Effector memory CD8-positive, alpha-beta T cell (primary cell): ENCODE measurements around the gene ABCA7.

Experiments
- ATAC-seq: fragments of 150-1000 bp; cut with Tn5 transposase; replicated peaks from 2 replicates; pipeline ENCODE4 v1.10.0; 2021; ENCODE audit warnings: mild to moderate bottlenecking, moderate library complexity
- DNase-seq, 3 experiments: peaks; one replicate each; pipeline ENCODE4 v3.0.0; 2021
- H3K27ac Mint-ChIP-seq, 2 donors: one replicate each; pipeline ENCODE4 v1.8.0; 2022; ENCODE audit warnings: mild to moderate bottlenecking in 2 of 2, mixed read lengths in 2 of 2, moderate library complexity in 2 of 2
- H3K27me3 Mint-ChIP-seq, 2 donors: one replicate each; pipeline ENCODE4 v1.8.0; 2022; ENCODE audit warnings: mixed read lengths in 2 of 2
- H3K36me3 Mint-ChIP-seq: one replicate; pipeline ENCODE4 v1.8.0; 2022; ENCODE audit warnings: mild to moderate bottlenecking, moderate library complexity, mixed read lengths; ENCODE audit not compliant: insufficient read depth
- H3K4me1 Mint-ChIP-seq, 2 donors: one replicate each; pipeline ENCODE4 v1.8.0; 2022; ENCODE audit warnings: low read depth in 2 of 2, mixed read lengths in 2 of 2
- H3K4me3 Mint-ChIP-seq, 2 donors: one replicate each; pipeline ENCODE4 v1.8.0; 2022; ENCODE audit warnings: mild to moderate bottlenecking in 2 of 2, mixed read lengths in 2 of 2, moderate library complexity in 2 of 2
- H3K9me3 Mint-ChIP-seq, 2 donors: one replicate each; pipeline ENCODE4 v1.8.0; 2022; ENCODE audit warnings: mixed read lengths in 2 of 2

Gene ABCA7

DNA sequence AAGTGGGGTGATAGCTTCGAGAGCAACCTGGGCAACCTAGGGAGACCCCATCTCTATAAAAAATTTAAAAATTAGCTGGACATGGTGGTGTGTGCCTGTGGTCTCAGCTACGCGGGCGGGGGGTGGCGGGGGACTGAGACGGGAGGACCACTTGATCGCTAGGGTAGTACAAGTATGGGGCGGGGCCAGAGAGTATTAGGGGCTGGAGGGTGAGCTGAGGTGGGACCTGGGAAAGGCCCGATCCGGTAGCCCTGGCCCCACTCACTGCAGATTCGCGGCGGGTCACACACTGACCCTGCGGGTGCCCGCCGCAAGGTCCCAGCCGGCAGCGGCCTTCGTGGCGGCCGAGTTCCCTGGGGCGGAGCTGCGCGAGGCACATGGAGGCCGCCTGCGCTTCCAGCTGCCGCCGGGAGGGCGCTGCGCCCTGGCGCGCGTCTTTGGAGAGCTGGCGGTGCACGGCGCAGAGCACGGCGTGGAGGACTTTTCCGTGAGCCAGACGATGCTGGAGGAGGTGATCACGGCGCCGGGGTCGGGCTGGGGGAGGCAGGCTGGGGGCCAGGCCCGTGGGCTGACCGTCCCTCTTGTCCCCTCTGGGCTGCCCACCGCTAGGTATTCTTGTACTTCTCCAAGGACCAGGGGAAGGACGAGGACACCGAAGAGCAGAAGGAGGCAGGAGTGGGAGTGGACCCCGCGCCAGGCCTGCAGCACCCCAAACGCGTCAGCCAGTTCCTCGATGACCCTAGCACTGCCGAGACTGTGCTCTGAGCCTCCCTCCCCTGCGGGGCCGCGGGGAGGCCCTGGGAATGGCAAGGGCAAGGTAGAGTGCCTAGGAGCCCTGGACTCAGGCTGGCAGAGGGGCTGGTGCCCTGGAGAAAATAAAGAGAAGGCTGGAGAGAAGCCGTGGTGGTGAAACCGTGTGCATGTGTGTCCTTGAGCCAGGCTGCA is 25.0 kb downstream of the ABCA7 start:
- Mint-ChIP-seq H3K36me3 (peaks cover 43% of the 10 kb centered on the region), H3K27me3 (no peaks in the 10 kb centered on the region), H3K4me1 (peaks cover 30 to 36% of the 10 kb centered on the region in 2 donors), H3K9me3 (no peaks in the 10 kb centered on the region), H3K27ac (peak overlapping the region in 1 of 2 donors; percentile 96), H3K4me3 (peak overlapping the region; percentile 93 to 96)
- ATAC-seq: peak; percentile 14
- peak; percentile 58 to 67 (median 65) for DNase-seq

DNA sequence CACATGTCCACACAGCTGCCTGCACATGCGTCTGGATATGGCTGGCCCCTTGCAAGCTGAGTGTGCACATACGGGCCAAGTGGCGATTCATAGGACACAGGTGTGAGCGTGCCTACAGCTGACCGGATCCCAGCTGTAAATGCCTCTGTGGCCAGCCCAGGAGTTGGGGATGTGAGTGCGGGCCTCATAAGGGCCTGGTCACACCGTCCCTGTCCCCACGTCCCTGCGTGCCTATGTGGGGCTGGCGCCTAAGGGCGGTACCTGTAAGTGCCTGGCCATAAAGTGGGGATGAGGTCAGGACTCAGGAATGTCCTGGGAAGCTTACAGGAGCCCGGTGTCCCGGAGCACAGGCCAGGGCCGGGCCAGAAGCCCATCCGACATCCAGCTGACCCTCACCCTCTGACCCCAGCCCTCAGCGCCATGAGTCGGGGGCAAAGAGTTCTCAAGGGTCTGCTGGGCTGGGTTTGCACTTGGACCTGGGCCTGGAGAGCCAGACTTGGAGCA is 25.8 kb downstream of the ABCA7 start:
- Mint-ChIP-seq H3K27me3 (no peaks in the 10 kb centered on the region), H3K4me3 (peak overlapping the region; percentile 93 to 96), H3K36me3 (peaks cover 50% of the 10 kb centered on the region), H3K9me3 (no peaks in the 10 kb centered on the region), H3K4me1 (peaks cover 30 to 36% of the 10 kb centered on the region in 2 donors), H3K27ac (peak overlapping the region; percentile 35 to 96)
- no peak for ATAC-seq
- no peak for DNase-seq

DNA sequence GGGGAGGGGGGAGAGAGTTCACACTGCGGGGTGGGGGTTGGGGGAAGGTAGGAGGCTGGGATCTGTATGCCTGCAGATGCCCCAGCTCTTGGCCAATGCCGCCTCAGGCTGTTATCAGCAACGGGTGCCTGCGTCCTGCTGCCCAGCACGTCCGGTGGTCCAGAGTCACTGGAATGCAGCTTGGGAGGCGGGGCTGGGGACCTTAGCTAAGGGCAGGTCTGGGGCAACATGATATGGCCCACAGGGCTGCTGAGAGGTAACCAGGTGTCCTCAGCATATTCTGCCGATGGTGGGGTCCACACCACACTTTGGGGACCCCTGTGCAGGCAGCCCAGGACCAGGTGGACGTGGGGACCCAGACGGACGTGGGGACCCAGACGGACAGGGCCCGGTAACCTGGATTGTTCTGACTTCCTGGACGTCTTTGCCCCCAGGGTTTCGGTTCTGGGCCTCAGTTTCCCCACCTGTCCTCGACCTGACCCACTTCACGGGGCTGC is 26.4 kb downstream of the ABCA7 start:
- peak overlapping the region in 1 of 2 donors; percentile 96 for H3K27ac Mint-ChIP-seq
- no peak for ATAC-seq
- H3K36me3 Mint-ChIP-seq: peaks cover 54% of the 10 kb centered on the region
- peak overlapping the region; percentile 93 to 96 for H3K4me3 Mint-ChIP-seq
- peaks cover 30 to 36% of the 10 kb centered on the region in 2 donors for H3K4me1 Mint-ChIP-seq
- no peaks in the 10 kb centered on the region for H3K27me3 Mint-ChIP-seq
- DNase-seq: no peak
- no peaks in the 10 kb centered on the region for H3K9me3 Mint-ChIP-seq

DNA sequence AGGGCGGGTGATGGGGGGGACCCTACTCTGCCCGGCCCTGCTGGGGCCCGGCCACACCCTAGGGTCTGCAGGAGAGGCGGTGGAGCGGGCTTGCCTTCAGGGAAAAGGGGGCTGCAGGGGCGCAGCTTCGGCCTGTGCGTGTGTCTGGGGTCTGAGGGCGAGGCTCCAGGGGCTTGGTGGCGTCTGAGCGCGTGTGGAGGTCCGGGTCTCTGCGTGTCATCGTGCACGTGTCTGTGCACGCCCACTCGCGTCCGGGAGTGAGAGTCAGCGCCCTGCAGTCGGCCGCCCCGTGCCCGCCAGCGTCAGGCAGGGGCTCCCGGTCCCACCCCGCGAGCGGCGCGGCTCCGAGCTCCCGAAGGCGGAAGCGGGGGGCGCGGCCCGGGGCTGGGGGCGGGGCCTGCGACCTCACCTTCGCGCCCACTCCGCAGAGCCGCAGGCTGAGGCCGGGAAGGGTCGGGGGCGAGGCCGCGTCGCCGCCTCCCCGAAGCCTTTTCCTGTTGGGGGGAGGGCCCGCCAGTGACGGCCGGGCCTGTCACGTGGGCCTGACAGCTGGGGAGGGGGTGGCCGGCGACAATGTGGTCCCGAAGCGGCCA is 26.9 kb downstream of the ABCA7 start, which contains the start of gene ARHGAP45:
Gene ARHGAP45 (plus strand): TSS at position 420 of the 593 bp plus-strand sequence. CDS start 239 bp downstream, outside the sequence.
- peak; percentile 80 to 89 (median 84) for DNase-seq
- H3K27ac Mint-ChIP-seq: peak within 1 kb of the TSS; percentile 94 to 96
- ATAC-seq: peak; percentile 64

DNA sequence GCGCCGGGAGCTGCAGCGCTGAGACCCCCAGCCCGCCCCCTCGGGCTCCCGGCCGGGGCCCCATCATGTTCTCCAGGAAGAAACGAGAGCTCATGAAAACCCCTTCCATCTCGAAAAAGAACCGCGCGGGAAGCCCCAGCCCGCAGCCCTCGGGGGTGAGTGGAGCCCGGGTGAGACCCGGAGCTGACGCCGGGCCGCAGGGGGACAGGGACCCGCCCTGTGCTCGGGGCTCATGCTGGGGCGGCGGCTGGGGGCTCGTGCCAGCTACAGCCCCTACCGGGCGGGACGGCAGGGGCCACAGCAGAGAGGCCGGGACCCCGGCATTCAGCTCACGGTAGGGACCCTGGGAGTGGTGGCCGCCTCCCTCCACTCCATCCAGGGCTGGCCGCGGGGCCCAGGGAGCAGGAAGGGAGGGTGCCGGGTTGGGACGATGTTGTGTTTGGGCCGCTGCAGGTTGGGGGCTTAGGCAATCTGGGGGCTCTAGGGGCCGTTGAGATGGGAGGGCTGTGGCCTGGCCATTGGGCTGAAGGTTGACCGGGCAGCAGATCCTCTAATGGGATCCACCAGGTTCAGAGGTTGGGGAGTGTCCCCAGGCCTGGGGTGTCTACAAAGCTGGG is 27.5 kb downstream of the ABCA7 start:
- H3K9me3 Mint-ChIP-seq: no peaks in the 10 kb centered on the region
- peak overlapping the region; percentile 93 to 96 for H3K4me3 Mint-ChIP-seq
- DNase-seq (peak; percentile 79 to 81 (median 81)), ATAC-seq (peak; percentile 66)
- H3K27ac Mint-ChIP-seq: peak overlapping the region; percentile 94 to 96
- H3K36me3 Mint-ChIP-seq: peaks cover 60% of the 10 kb centered on the region
- H3K4me1 Mint-ChIP-seq: peaks cover 38 to 45% of the 10 kb centered on the region in 2 donors
- no peaks in the 10 kb centered on the region for H3K27me3 Mint-ChIP-seq

More for the DNA sequence above, 26.9 kb downstream of the ABCA7 start, which contains the start of gene ARHGAP45:
- Mint-ChIP-seq H3K4me1 (peaks cover 32 to 39% of the 10 kb centered on the region in 2 donors), H3K36me3 (peaks cover 54% of the 10 kb centered on the region), H3K9me3 (no peaks in the 10 kb centered on the region), H3K4me3 (peak within 1 kb of the TSS; percentile 93 to 96), H3K27me3 (no peaks in the 10 kb centered on the region)

DNA sequence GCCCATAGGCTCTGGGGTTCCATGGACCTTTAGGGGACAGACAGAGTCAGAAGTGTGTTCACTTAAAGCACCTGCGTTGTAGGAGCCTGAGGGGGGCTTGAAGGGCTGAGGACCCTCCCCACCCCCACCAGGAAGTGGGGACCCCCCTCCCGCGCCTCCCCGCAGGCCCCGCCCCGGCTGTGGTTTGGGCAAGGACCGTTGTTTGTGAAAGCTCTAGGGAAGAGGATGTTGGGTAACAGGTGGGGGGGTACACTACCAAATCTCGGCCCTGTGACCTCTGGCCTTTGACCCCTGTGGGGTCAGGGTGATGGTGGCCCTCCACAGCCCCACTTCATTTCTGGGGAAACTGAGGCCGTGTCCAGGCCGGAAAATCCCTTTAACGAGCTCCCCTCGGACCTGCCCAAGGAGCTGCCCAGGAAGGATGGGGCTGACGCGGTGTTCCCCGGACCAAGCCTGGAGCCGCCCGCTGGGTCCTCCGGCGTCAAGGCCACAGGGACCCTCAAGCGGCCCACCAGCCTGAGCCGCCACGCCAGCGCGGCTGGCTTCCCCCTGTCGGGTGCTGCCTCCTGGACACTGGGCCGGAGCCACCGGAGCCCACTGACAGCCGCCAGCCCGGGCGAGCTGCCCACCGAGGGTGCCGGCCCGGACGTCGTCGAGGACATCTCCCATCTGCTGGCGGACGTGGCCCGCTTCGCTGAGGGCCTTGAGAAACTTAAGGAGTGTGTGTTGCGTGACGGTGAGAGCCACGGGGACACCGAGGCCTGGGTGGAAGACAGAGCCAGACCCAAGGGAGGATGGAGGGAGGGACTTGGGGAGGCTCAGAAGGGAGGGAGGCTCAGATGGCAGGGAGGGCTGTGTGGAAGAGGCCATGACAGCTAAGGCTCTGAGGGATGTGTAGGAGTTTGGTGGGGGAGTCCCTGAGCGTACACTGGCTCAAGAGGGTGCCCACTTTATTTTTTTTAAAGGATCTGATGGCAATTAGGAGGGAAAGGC is 28.4 kb downstream of the ABCA7 start:
- H3K27ac Mint-ChIP-seq: peak overlapping the region; percentile 94 to 96
- H3K36me3 Mint-ChIP-seq: peaks cover 69% of the 10 kb centered on the region
- H3K4me3 Mint-ChIP-seq: peak overlapping the region; percentile 93 to 96
- ATAC-seq: peak; percentile 7
- DNase-seq: peak; percentile 58 to 71 (median 62)
- H3K9me3 Mint-ChIP-seq: no peaks in the 10 kb centered on the region
- H3K4me1 Mint-ChIP-seq: peaks cover 43 to 51% of the 10 kb centered on the region in 2 donors
- H3K27me3 Mint-ChIP-seq: no peaks in the 10 kb centered on the region

DNA sequence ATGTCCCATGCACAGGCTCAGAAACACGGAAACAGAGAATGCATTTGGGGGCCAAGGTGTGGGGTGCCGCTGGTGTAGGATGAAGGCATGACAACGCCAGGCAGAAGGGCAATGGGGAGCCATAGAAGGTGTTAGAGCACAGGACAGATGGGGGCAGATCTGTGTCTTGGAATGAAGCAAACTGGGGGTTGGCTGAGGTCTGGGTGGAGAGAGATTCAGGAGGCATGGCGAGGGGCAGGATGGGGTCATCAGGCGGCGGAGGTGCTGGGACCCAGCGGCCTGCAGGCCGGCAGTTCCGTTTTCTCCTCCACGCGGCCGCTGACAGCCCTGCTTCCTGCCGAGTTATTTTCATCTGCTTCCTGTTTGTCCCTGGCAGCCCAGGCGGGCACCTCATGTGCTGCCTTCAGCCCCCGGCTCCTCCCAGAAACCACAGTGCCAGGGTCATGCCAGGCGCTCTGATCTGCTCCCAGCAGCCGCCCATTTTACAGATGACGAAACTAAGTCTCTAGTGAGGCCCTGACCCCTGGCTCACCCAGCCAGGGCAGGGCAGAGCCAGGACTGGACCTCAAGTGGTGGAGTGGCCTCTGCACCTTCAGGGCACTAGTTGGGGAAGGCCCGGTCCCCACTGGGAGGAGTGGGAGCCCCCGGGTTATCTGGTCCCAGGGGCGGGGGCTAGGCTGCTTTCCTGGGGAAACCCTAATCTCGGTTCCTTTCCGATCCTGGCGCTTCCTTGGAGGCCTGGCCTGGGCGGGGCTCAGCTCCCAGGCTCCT is 29.3 kb downstream of the ABCA7 start:
- H3K27ac Mint-ChIP-seq: peak overlapping the region; percentile 94 to 96
- peaks cover 47 to 54% of the 10 kb centered on the region in 2 donors for H3K4me1 Mint-ChIP-seq
- no peaks in the 10 kb centered on the region for H3K9me3 Mint-ChIP-seq
- DNase-seq (peak; percentile 57 to 70 (median 69)), ATAC-seq (peak; percentile 43)
- no peaks in the 10 kb centered on the region for H3K27me3 Mint-ChIP-seq
- H3K36me3 Mint-ChIP-seq: peaks cover 77% of the 10 kb centered on the region
- peak overlapping the region; percentile 93 to 96 for H3K4me3 Mint-ChIP-seq

DNA sequence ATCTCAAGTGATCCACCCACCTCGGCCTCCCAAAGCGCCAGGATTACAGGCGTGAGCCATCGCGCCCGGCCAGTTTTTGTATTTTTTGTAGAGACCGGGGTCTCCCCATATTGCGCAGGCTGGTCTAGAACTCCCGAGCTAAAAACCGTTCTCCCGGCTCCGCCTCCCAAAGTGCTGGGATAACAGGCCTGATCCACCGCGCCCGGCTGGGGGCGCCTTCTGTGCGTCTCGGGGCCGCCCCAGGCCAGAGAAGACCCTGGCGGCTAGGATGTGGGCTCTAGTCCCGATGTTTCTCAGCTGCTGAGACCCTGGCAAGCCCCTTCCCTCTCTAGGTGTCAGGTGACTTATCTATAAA is 30.6 kb downstream of the ABCA7 start:
- Mint-ChIP-seq H3K36me3 (peaks cover 89% of the 10 kb centered on the region), H3K27ac (peak overlapping the region; percentile 94 to 96), H3K9me3 (no peaks in the 10 kb centered on the region), H3K4me3 (peak overlapping the region; percentile 93 to 96), H3K4me1 (peaks cover 41 to 44% of the 10 kb centered on the region in 2 donors), H3K27me3 (no peaks in the 10 kb centered on the region)
- ATAC-seq (no peak), DNase-seq (no peak)

DNA sequence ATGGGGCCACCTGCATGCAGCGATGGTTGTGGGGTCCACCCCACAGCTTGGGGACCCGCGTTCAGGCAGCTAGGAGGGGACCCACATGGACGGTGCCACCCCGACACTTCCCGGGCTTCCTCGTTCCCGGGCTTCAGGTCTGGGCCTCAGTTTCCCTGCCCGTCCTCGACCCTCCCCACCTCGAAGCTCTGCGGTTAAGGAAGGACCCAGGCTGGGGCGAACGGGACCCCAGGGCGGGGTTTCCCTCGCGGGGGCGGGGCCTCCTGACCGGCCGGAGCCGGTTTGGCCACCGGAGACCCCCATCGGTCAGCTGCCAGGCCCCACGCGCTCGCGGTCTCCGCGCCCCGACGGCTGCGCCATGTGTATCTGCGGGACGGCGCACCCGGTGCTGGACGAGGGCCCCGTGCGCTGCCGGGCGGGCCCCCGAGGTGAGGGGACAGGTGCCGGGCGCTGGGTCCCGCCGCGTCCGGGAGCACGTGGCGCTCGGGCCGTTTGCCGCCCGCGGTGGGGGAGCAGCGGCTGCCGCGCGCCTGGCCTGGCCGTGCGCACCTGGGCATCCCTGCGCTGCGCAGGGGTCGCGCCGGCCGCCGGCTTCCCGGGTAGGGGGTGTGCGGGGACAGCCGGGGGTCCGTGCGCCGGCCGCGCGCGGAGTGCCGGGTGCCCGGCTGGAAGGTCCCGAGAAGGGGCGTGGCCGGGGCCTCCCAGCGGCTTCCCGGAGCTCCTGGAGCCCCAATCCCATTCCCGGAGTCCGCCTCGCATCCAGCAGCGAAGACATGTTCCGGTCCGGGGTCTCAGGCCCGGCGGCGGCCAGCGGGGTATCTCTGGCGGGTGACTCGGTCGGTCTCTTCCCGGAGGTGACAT is 31.3 kb downstream of the ABCA7 start:
- ATAC-seq: no peak
- Mint-ChIP-seq H3K27me3 (no peaks in the 10 kb centered on the region), H3K4me3 (peak overlapping the region; percentile 75 to 96), H3K9me3 (no peaks in the 10 kb centered on the region), H3K36me3 (peaks cover 90% of the 10 kb centered on the region), H3K4me1 (peaks cover 41 to 44% of the 10 kb centered on the region in 2 donors), H3K27ac (peak overlapping the region; percentile 76 to 96)
- no peak for DNase-seq

DNA sequence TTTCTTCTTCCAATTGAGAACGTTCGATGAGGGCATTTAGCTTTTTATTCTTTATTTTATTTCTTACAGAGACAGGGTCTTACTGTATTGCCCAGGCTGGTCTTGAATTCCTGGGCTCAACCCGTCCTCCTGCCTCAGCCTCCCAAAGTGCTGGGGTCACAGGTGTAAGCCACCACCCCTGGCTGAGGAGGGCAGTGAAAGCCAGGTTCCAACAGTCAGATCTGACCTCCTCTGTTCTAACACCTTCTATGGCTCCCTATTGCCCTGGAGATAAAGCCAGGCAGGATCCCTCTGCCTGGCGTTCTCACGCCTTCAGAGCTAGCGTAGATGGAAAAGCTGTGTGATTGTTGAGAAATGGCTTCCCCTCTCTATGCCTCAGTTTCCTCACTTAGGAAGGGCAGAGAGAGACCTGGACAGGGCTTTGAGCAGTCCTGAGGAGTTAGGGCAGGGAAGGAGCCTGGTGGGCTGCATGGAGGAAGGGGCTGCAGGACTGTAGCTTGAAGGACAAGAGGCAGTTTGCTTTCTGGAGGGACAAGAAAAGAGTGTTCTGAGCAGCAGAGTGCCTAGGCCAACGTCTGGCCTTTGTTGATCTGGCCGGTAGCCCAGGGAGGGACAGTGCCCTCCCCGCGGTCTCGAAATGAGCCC is 32.6 kb downstream of the ABCA7 start:
- Mint-ChIP-seq H3K27me3 (no peaks in the 10 kb centered on the region), H3K4me1 (peaks cover 47 to 49% of the 10 kb centered on the region in 2 donors), H3K27ac (peak overlapping the region; percentile 76 to 96), H3K36me3 (peaks cover 95% of the 10 kb centered on the region), H3K4me3 (peak overlapping the region; percentile 74 to 75), H3K9me3 (no peaks in the 10 kb centered on the region)
- ATAC-seq (no peak), DNase-seq (no peak)
